GM12864 (cell line): ENCODE measurements around the gene ARID4A.
"Not testable (repeated sequence)": the region's sequence is repeated elsewhere in the genome, so short reads cannot be mapped to it uniquely, and the experiment has no call there.

ENCODE experiments used
- DNase-seq: peaks from one replicate; pipeline ENCODE4 v3.0.0-alpha.2; 2011; ENCODE audit warnings: low read depth
- H3K4me3 ChIP-seq: 2 replicates; pipeline ENCODE4 v1.5.1; 2011; ENCODE audit warnings: mild to moderate bottlenecking, low read depth, low read length, control low read depth
- CTCF ChIP-seq: IDR thresholded peaks from 2 replicates; pipeline ENCODE4 v1.5.1; 2011; ENCODE audit warnings: low read depth, mild to moderate bottlenecking, moderate library complexity, low read length, control low read depth, inconsistent platforms; ENCODE audit errors: missing control alignments

The ARID4A gene

GRCh38 chr14:58307597-58308316, 9.4 kb downstream of the ARID4A start:
- no peak for TF ChIP-seq CTCF
- no peak overlapping the region for H3K4me3 ChIP-seq
- DNase-seq: no peak

- no peak for DNase-seq
- TF ChIP-seq CTCF: no peak
These were observed 10.7 kb downstream of the ARID4A start for GRCh38 chr14:58309086-58309485.

GRCh38 chr14:58313699-58314098, 15.3 kb downstream of the ARID4A start:
- no peak for TF ChIP-seq CTCF
- no peak for DNase-seq
- H3K4me3 ChIP-seq: no peak overlapping the region

More at GRCh38 chr14:58309086-58309485, 10.7 kb downstream of the ARID4A start:
- no peak overlapping the region for H3K4me3 ChIP-seq

GRCh38 chr14:58315606-58316005, 17.3 kb downstream of the ARID4A start:
- H3K4me3 ChIP-seq: no peak overlapping the region
- no peak for TF ChIP-seq CTCF
- DNase-seq: no peak

- no peak overlapping the region for H3K4me3 ChIP-seq
- DNase-seq: no peak
- TF ChIP-seq CTCF: no peak
These were observed 28.7 kb downstream of the ARID4A start for GRCh38 chr14:58327019-58327418.

GRCh38 chr14:58331111-58331510, 32.8 kb downstream of the ARID4A start:
- no peak overlapping the region for H3K4me3 ChIP-seq
- TF ChIP-seq CTCF: no peak
- peak; percentile 85 for DNase-seq

GRCh38 chr14:58332561-58332960, 34.2 kb downstream of the ARID4A start:
- no peak for TF ChIP-seq CTCF
- no peak overlapping the region for H3K4me3 ChIP-seq
- DNase-seq: no peak

GRCh38 chr14:58339666-58340065, 41.3 kb downstream of the ARID4A start:
- not testable (repeated sequence) for DNase-seq, H3K4me3 ChIP-seq
